B cell (primary cell): ENCODE measurements around the gene DHRS7B.

ENCODE experiments used
- CTCF ChIP-seq: fragments of 200-600 bp; IDR thresholded peaks from one replicate; pipeline ENCODE4 v1.8.0; 2022; ENCODE audit warnings: antibody characterized with exemption, mild to moderate bottlenecking
- EZH2 ChIP-seq: IDR thresholded peaks from 2 replicates; pipeline ENCODE4 v1.6.1; 2012; ENCODE audit warnings: borderline replicate concordance, low read depth, mild to moderate bottlenecking, moderate library complexity, low read length; ENCODE audit not compliant: insufficient read depth, poor library complexity, severe bottlenecking

GRCh38 chr17:21160401-21160800, 33.6 kb downstream of the DHRS7B start:
- TF ChIP-seq CTCF: no peak
- no peak for TF ChIP-seq EZH2
